IPS-15b (cell line): ENCODE results near the gene SAMD11.

Source experiments
- H3K27me3 ChIP-seq: one replicate; pipeline ENCODE4 v1.6.1; 2013; ENCODE audit warnings: low read length; ENCODE audit not compliant: control insufficient read depth, insufficient read depth
- H3K36me3 ChIP-seq: one replicate; pipeline ENCODE4 v1.6.1; 2013; ENCODE audit warnings: low read length; ENCODE audit not compliant: control insufficient read depth, insufficient read depth
- H3K4me1 ChIP-seq: one replicate; pipeline ENCODE4 v1.6.1; 2013; ENCODE audit warnings: mild to moderate bottlenecking, low read length; ENCODE audit not compliant: control insufficient read depth, insufficient read depth
- H3K4me3 ChIP-seq: one replicate; pipeline ENCODE4 v1.5.1; 2013; ENCODE audit warnings: low read depth, low read length
- H3K9ac ChIP-seq: one replicate; pipeline ENCODE4 v1.6.1; 2013; ENCODE audit warnings: low read depth, mild to moderate bottlenecking, low read length
- H3K9me3 ChIP-seq: one replicate; pipeline ENCODE4 v1.6.1; 2013; ENCODE audit warnings: mild to moderate bottlenecking, low read length; ENCODE audit not compliant: control insufficient read depth, insufficient read depth

The SAMD11 gene

DNA sequence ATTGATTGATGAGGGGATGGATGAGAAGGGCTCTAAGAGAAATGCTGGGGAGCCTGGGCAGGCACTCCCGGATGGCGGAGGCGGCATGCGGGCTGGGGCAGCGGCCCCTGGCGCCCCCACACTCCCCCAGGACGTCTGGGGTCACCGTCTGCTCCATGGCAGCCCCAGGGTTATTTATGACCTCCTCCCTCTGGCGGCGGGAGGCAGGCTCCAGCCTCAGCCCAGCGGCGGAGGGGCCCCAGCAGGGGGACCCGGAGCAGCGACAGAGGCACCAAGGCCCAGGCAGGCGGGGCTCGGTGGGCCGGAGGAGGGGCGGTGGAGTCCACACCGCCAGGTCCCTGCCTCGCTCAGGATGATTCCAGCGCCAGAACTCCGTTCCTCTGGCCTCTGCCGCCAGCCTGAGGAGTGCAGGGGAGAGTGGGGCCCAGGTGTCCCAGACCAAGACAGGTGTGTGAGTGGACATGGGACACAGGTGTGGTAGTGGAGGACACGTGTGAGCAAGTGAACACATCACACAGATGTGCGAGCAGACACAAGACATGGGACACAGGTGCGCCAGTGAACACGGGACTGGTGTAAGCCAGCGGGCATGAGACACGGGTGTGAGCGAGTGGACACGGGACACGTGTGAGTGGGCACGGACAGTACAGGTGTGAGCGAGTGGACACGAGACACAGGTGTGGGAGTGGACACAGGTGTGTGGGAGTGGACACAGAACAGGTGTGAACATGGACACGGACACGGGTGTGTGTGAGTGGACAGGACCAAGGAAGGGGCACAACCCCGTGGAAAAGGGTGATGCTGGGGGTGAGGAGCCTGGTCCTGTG lies 2.5 kb upstream of the SAMD11 start:
- peaks cover 4% of the 10 kb centered on the region for H3K4me1 ChIP-seq
- H3K4me3 ChIP-seq = no peak overlapping the region
- no peaks in the 10 kb centered on the region for H3K36me3 ChIP-seq
- H3K9me3 ChIP-seq = no peaks in the 10 kb centered on the region
- no peak overlapping the region for H3K9ac ChIP-seq
- H3K27me3 ChIP-seq = peaks cover 80% of the 10 kb centered on the region

DNA sequence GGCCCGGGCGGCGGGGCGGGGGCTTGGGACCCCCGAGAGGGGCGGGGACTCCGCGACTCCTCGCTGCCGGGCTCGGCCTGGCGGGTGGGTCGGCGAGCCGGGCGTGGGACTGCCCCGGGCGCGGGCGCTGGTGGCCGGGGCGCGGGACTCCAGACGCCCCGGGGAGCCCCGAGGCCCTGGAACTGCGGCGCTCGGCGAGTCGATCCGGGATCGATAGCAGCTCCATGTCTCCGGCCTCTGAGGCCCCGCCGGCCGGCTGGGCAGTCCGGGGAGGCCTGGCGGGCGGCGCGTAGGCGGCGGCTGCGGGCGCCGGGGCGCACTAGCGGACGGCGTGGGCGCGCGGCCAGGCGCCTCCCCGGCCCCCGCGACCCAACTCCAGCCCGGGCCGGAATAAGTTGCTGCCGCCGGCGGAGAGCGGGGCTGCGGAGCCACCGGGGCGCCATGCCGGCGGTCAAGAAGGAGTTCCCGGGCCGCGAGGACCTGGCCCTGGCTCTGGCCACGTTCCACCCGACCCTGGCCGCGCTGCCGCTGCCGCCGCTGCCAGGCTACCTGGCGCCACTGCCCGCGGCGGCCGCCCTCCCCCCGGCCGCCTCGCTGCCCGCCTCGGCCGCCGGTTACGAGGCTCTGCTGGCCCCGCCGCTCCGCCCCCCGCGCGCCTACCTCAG lies 400 bp downstream of the SAMD11 start:
- Histone ChIP-seq H3K4me3 (no peak overlapping the region), H3K9me3 (no peaks in the 10 kb centered on the region), H3K9ac (no peak overlapping the region), H3K4me1 (peaks cover 4% of the 10 kb centered on the region), H3K36me3 (no peaks in the 10 kb centered on the region), H3K27me3 (peaks cover 83% of the 10 kb centered on the region)

DNA sequence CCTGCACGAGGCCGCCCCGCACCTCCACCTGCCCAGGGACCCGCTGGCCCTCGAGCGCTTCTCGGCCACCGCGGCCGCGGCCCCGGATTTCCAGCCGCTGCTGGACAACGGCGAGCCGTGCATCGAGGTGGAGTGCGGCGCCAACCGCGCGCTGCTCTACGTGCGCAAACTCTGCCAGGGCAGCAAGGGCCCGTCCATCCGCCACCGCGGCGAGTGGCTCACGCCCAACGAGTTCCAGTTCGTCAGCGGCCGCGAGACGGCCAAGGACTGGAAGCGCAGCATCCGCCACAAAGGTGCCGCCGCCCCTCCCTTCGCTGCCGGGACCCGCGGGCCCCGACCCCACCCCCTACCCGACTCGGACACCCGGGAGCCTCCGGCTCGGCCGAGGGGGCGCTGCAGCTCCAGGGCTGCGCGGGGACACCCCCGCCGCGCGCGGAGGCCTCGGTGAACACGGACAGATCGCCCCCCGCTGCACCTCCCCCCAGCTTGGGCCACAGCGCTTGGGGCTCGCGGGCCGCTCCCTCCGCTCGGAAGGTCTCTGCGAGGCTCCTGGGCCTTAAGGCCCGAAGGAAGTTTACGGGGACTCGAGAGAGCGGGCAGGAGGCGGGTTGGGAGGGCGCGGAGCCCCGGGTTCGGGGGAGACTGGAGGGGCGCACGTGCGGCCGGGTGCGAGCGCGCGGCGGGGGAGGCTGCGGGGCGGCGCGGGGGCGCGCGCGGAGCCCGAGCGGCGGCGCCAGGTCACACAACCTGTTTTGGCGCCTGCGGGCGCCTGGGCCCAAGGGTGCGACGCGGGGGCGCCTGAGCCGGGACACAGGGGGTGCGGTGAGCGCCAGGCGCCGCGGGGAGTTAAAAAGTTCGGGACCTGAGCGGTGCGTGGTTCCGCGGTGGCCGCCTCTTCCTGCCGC lies 1.2 kb downstream of the SAMD11 start:
- Histone ChIP-seq H3K9me3 (no peaks in the 10 kb centered on the region), H3K27me3 (peaks cover 82% of the 10 kb centered on the region), H3K36me3 (no peaks in the 10 kb centered on the region), H3K9ac (no peak overlapping the region), H3K4me3 (peak overlapping the region; percentile 32), H3K4me1 (peaks cover 4% of the 10 kb centered on the region)

DNA sequence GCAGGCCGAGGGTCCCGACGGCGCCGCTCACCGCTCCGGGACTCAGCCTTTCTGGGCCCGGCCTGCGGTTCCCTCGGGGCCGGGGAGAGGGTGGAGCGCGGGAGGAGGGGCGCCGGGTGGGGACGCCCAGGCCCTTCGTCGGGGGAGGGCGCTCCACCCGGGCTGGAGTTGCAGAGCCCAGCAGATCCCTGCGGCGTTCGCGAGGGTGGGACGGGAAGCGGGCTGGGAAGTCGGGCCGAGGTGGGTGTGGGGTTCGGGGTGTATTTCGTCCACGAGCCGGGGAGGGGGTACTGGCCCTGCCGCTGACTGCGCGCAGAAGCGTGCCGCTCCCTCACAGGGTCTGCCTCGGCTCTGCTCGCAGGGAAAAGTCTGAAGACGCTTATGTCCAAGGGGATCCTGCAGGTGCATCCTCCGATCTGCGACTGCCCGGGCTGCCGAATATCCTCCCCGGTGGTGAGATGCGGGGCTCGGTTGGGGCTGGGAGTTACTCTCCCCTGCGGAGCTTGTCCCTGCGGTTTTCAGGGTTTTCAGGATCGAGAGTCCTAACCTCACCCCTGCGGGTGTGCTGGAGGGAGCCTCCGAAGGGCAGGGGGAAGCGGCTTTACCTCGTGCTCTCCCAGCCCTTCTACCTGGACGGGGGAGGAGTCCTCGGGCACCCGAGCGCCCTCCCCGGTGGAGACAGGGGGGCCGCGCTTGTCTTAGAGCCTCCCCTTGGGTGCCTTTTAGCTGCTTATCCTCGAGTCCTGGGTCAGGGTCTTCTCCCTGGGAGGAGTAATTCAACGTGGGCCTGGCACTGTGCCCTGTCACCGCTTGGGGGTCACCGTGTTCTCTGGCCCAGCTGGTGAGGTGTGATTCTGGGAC lies 2.1 kb downstream of the SAMD11 start:
- Histone ChIP-seq H3K4me3 (peak overlapping the region; percentile 45), H3K36me3 (peaks cover 3% of the 10 kb centered on the region), H3K9ac (peak overlapping the region; percentile 5), H3K9me3 (no peaks in the 10 kb centered on the region), H3K27me3 (peaks cover 81% of the 10 kb centered on the region), H3K4me1 (peaks cover 4% of the 10 kb centered on the region)

DNA sequence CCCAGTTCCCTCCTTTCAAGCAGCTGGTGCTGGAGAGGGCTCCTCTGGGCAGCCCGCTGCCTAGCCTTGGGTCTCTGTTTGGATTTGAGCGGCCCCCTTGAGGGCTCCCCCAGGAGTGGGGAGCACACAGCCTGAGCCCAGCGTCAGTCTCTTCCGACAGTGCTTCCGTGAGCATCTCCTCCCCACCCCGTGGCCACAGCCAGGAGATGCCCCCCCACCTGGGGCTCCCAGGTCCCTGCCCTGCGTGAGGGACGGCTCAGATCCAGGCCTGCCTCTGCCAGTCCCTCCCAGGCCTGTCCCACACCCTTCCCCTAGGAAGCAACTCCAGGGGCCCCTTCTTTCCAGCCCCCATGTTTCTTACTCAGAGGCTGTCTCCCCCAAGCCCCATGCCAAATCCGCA lies 3.5 kb downstream of the SAMD11 start:
- no peak overlapping the region for H3K9ac ChIP-seq
- no peaks in the 10 kb centered on the region for H3K9me3 ChIP-seq
- no peaks in the 10 kb centered on the region for H3K4me1 ChIP-seq
- H3K36me3 ChIP-seq = peaks cover 3% of the 10 kb centered on the region
- no peak overlapping the region for H3K4me3 ChIP-seq
- H3K27me3 ChIP-seq = peaks cover 82% of the 10 kb centered on the region

DNA sequence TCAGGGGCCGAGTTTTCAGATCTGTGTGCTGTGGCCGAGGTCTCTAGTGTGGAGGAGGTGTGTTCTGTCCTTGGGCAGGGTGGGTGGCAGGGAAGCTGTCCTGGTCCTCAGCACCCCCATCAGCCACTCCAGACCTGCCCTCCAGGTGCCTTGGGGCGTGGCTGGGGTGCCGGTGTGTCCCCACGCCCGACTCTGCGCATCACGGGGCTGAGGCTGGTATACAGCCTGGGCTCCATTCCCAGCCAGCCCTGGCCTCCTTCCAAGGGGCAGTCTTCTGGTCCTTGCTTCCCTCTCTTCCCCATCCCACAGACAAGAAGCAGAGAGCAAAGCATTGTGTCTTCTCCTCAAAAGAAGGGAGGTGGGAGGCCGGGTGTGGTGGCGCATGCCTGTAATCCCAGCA lies 4.0 kb downstream of the SAMD11 start:
- Histone ChIP-seq H3K4me3 (no peak overlapping the region), H3K4me1 (no peaks in the 10 kb centered on the region), H3K9me3 (no peaks in the 10 kb centered on the region), H3K36me3 (peaks cover 3% of the 10 kb centered on the region), H3K9ac (no peak overlapping the region), H3K27me3 (peaks cover 82% of the 10 kb centered on the region)

DNA sequence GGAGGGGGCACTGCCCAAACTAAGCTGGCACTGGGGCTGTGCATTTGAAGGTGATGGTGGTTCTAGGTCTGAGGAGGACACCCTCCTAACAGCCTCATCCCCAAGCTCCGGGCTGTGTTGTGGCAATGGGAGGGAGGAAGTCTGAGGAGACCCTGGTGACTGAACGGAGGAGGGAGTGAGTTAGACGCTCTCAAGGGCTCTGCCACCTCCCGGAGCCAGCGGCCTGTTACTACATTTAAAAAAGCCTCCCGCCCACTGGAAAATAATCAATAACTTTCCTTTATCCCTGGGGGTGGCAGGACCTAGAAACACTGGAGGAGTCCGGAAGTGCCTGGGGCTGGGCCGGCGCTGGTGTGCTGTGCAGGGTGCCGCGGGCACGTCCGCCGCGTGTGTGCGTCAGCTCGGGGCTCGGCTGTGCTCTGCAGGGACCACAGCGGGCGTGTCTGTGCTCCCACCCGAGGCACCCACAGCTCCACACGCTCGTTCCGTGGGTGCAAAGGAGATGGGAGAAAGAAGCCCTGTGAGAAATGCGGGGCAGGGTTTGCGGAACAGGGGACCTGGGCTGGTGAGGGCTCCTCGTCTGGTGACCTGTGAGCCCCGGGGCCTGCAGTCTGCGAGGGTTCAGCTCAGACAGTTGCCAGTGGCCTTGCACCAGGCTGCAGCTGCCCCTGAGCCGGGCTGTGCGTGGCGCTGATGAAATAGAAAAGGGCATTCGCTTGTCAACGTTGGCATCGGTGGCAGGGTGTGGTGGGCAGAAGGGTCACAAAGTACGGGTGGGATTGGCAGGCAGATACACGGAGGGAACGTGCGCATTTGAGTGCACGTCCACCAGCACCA lies 5.3 kb downstream of the SAMD11 start:
- H3K4me1 ChIP-seq = no peaks in the 10 kb centered on the region
- H3K36me3 ChIP-seq = peaks cover 3% of the 10 kb centered on the region
- H3K4me3 ChIP-seq = no peak overlapping the region
- H3K9me3 ChIP-seq = no peaks in the 10 kb centered on the region
- peaks cover 85% of the 10 kb centered on the region for H3K27me3 ChIP-seq
- no peak overlapping the region for H3K9ac ChIP-seq

DNA sequence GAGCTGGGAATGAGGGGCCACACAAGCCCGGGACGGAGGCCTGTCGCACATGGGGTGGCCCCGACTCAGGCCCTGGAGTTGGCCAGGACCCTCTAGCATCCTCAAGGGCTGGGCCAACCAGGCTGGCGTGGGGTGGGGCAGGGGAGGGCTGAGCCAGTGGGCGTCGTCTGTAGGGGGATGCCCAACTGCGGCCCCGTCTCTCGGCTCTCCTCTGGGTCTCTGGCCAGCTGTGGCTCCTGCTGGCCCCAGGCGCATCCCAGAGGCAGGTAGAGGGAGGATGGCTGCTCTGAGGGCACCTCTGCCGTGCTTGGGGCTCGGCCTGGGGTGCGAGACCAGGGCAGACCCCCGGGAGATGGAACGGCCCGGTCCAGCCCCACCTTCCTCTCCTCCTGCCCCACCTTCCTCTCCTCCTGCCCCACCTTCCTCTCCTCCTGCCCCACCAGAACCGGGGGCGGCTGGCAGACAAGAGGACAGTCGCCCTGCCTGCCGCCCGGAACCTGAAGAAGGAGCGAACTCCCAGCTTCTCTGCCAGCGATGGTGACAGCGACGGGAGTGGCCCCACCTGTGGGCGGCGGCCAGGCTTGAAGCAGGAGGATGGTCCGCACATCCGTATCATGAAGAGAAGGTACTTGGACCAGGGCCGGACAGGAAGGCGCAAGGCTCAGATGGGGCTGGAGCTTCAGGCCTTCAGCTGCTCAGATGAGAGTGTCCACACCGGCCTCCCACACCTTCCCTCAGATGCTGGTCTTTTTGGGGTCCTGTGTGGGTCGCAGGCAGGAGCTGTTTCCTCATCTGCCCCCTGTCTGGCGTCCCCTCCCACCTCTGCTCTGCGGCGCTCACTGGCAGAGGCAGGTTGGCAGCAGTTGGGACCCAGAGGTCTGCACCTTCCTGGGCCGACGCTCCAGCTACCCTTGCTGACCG lies 6.2 kb downstream of the SAMD11 start:
- Histone ChIP-seq H3K9me3 (no peaks in the 10 kb centered on the region), H3K9ac (no peak overlapping the region), H3K4me3 (no peak overlapping the region), H3K27me3 (peaks cover 81% of the 10 kb centered on the region), H3K36me3 (peaks cover 3% of the 10 kb centered on the region), H3K4me1 (no peaks in the 10 kb centered on the region)

DNA sequence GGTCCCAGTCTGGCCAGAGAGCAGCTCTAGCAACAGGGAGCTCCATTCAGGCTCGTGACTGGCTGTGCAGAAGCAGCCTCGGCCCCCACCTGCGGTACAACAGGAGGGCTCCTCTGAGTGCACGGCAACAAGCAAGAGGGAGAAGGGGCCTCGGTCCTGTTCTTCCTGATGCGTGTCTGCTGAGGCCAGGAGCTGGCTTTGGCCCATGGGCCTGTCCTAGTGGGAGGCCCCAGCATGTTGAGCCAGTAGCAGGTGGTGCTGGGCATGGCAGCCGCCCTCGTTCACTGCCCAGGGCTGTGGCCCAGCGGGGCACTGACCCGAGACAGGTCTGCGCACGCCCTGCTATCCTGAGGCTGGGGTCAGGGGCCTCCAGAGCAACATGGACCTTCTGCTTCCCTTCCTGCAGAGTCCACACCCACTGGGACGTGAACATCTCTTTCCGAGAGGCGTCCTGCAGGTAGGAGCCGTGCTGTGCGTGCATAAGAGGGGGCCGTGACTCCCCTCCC lies 7.0 kb downstream of the SAMD11 start:
- Histone ChIP-seq H3K27me3 (peaks cover 85% of the 10 kb centered on the region), H3K4me1 (no peaks in the 10 kb centered on the region), H3K4me3 (no peak overlapping the region)

More for the DNA sequence above, 7.0 kb downstream of the SAMD11 start:
- no peak overlapping the region for H3K9ac ChIP-seq
- H3K36me3 ChIP-seq = peaks cover 3% of the 10 kb centered on the region
- no peaks in the 10 kb centered on the region for H3K9me3 ChIP-seq
